ENCODE data around the gene ZNF444.
"Not testable (repeated sequence)": the region's sequence is repeated elsewhere in the genome, so short reads cannot be mapped to it uniquely, and the experiment has no call there.

The ZNF444 gene

GRCh38 chr19:56191115-56191514, 50.0 kb downstream of the ZNF444 start:
- no peak for DNase-seq

GRCh38 chr19:56191711-56192110, 50.6 kb downstream of the ZNF444 start:
- DNase-seq: no peak

- no peak for DNase-seq
Observed at GRCh38 chr19:56193981-56194640, 53.0 kb downstream of the ZNF444 start.

- DNase-seq: not testable (repeated sequence)
Observed at GRCh38 chr19:56197646-56198045, 56.6 kb downstream of the ZNF444 start, which contains the start of gene ZSCAN5B. Gene ZSCAN5B, minus strand, starts transcription at chr19:56197783. Its CDS starts 4,731 bp downstream, at chr19:56193052.

GRCh38 chr19:56199687-56200086, 58.6 kb downstream of the ZNF444 start:
- no peak for DNase-seq

GRCh38 chr19:56201973-56202372, 60.9 kb downstream of the ZNF444 start, which contains the start of gene ZSCAN5C:
Gene ZSCAN5C, plus strand, starts transcription at chr19:56202273. Its CDS starts 3,641 bp downstream, at chr19:56205914.
- DNase-seq: no peak

- not testable (repeated sequence) for DNase-seq
Observed at GRCh38 chr19:56207581-56207980, 66.5 kb downstream of the ZNF444 start.

- DNase-seq: no peak
Observed at GRCh38 chr19:56209091-56209490, 68.0 kb downstream of the ZNF444 start.

- not testable (repeated sequence) for DNase-seq
Observed at GRCh38 chr19:56210036-56210435, 68.9 kb downstream of the ZNF444 start.

Measured in islet precursor cell (in vitro differentiated cells).